Activated B cell treated with CpG ODN at 0.5 μM for 24 hours (primary cell): Measurements from ENCODE around the gene UPK2. TPM values are rescaled to one million over a fixed set of nuclear protein-coding genes. Genes with fewer than 3 reads are reported as not detected.

Experiments
- ATAC-seq: fragments of 200-7000 bp; cut with Tn5 transposase; one replicate; pipeline ENCODE4 v1.10.0; 2021; ENCODE audit warnings: low read depth, mild to moderate bottlenecking, moderate library complexity
- CTCF ChIA-PET: fragments of 350-600 bp; sonication (Branson Sonifier 250); formaldehyde crosslinking; loops from one replicate; lab custom pipeline; 2021; ENCODE audit warnings: antibody characterized with exemption; lab: Charles Lee
- POLR2A ChIA-PET: fragments of 350-600 bp; sonication (Branson Sonifier 250); formaldehyde crosslinking; loops from one replicate; lab custom pipeline; 2021; ENCODE audit warnings: antibody characterized with exemption; lab: Charles Lee
- DNase-seq: peaks from one replicate; pipeline ENCODE4 v3.0.0; 2022
- H3K27ac Mint-ChIP-seq: one replicate; pipeline ENCODE4 v1.8.0; 2020; ENCODE audit warnings: mixed read lengths
- H3K27me3 Mint-ChIP-seq: one replicate; pipeline ENCODE4 v1.8.0; 2021; ENCODE audit warnings: mixed read lengths
- H3K36me3 Mint-ChIP-seq: one replicate; pipeline ENCODE4 v1.8.0; 2021; ENCODE audit warnings: low read depth, mixed read lengths
- H3K4me1 Mint-ChIP-seq: one replicate; pipeline ENCODE4 v1.8.0; 2021; ENCODE audit warnings: mixed read lengths
- H3K4me3 Mint-ChIP-seq: one replicate; pipeline ENCODE4 v1.8.0; 2020; ENCODE audit warnings: mild to moderate bottlenecking, mixed read lengths
- H3K9me3 Mint-ChIP-seq: one replicate; pipeline ENCODE4 v1.8.0; 2020; ENCODE audit warnings: mixed read lengths
- CTCF ChIP-seq: fragments of 200-600 bp; IDR thresholded peaks from one replicate; pipeline ENCODE4 v1.8.0; 2022; ENCODE audit warnings: antibody characterized with exemption, mild to moderate bottlenecking
- intact Hi-C: fragments of 100-400 bp; cut with micrococcal nuclease; formaldehyde crosslinking; loops from one replicate; pipeline ENCODE4 v1.15.1; 2024
- total RNA-seq: library from RNA; stranded (reverse); gene quantifications from 2 replicates; pipeline ENCODE4 v1.2.3, GENCODE V29; 2022

UPK2 gene
- total RNA-seq, 1 donor from 2014 or later, result 0.27 TPM

DNA sequence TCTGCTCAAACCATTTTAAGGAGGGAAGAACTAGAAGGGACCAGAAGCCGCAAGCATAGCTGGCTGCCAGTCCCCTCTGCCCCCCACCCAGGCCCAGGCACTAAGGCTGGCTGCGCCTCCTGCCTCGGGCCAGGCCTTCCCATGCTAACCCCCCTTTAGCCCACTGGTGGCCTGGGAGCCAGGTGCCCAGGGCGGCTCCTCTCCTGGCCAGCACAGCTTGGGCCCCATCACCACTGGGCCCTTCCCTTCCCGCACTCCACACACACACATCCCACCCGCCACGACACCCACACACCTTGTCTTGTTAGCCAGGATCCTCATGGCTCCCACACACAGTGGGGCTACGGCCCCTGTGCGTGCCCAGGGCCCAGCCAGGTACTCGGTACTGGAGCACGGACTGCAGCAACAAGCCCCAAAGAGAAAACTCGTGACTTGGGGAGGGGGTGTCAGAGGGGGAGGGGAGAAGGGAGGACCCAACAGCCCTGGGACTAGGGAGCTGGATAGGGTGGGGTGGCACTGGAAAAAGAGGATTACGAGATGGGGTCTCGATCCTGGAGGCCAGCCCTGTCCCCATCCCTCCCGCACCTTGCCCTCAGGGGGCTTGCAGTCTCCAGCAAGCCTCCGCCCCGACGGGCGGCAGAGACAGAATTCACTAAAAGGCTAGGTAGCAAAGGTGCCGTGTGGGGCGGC lies 46.3 kb upstream of the UPK2 start:
- Mint-ChIP-seq H3K4me1 (peaks cover 57% of the 10 kb centered on the region), H3K9me3 (no peaks in the 10 kb centered on the region), H3K36me3 (peaks cover 21% of the 10 kb centered on the region), H3K4me3 (no peak overlapping the region), H3K27me3 (no peaks in the 10 kb centered on the region), H3K27ac (no peak overlapping the region)
- DNase-seq, result no peak
- ChIA-PET POLR2A (interaction anchor here (0.6 to 9.3 kb wide), 8 partner anchors 12 to 120 kb away, joined by 3 to 109 read pairs (median 8); partner anchors contain the start of genes BCL9L, DDX6 and UPK2), CTCF (interaction anchor here (0.8 to 7.9 kb wide), 3 partner anchors 16 to 21 kb away, joined by 3 to 55 read pairs (median 3); partner anchors contain the start of gene BCL9L)
- intact Hi-C loops, result no loop called here
- no peak for ATAC-seq
- no peak for TF ChIP-seq CTCF

- Mint-ChIP-seq H3K27me3 (no peaks in the 10 kb centered on the region), H3K4me3 (peak overlapping the region; percentile 50), H3K27ac (no peak overlapping the region), H3K9me3 (no peaks in the 10 kb centered on the region), H3K4me1 (peaks cover 65% of the 10 kb centered on the region), H3K36me3 (peaks cover 21% of the 10 kb centered on the region)
- ChIA-PET CTCF (interaction anchor here (1.3 to 7.9 kb wide), 3 partner anchors 15 to 221 kb away, joined by 3 to 55 read pairs (median 4); partner anchors contain the start of gene BCL9L), POLR2A (interaction anchor here (0.7 to 9.3 kb wide), 5 partner anchors 14 to 120 kb away, joined by 8 to 109 read pairs (median 57); partner anchors contain the start of genes BCL9L and DDX6)
- intact Hi-C loops, result no loop called here
- TF ChIP-seq CTCF, result no peak
- DNase-seq (no peak), ATAC-seq (no peak)
Observed at GRCh38 chr11:118910309-118911112, 45.6 kb upstream of the UPK2 start.

GRCh38 chr11:118911113-118911879 lies 44.8 kb upstream of the UPK2 start:
- no peak for TF ChIP-seq CTCF
- POLR2A ChIA-PET, result interaction anchor here (0.7 to 9.3 kb wide), 5 partner anchors 13 to 121 kb away, joined by 8 to 109 read pairs (median 57); partner anchors contain the start of genes BCL9L and DDX6
- Mint-ChIP-seq H3K27me3 (no peaks in the 10 kb centered on the region), H3K36me3 (peaks cover 16% of the 10 kb centered on the region), H3K4me3 (no peak overlapping the region), H3K9me3 (no peaks in the 10 kb centered on the region), H3K4me1 (peaks cover 72% of the 10 kb centered on the region), H3K27ac (peak overlapping the region; percentile 79)
- no peak for DNase-seq
- intact Hi-C loops, result no loop called here
- CTCF ChIA-PET, result interaction anchor here (1.0 to 2.1 kb wide), 5 partner anchors 12 to 221 kb away, joined by 3 to 16 read pairs (median 4); partner anchors contain the start of gene BCL9L
- ATAC-seq, result no peak

DNA sequence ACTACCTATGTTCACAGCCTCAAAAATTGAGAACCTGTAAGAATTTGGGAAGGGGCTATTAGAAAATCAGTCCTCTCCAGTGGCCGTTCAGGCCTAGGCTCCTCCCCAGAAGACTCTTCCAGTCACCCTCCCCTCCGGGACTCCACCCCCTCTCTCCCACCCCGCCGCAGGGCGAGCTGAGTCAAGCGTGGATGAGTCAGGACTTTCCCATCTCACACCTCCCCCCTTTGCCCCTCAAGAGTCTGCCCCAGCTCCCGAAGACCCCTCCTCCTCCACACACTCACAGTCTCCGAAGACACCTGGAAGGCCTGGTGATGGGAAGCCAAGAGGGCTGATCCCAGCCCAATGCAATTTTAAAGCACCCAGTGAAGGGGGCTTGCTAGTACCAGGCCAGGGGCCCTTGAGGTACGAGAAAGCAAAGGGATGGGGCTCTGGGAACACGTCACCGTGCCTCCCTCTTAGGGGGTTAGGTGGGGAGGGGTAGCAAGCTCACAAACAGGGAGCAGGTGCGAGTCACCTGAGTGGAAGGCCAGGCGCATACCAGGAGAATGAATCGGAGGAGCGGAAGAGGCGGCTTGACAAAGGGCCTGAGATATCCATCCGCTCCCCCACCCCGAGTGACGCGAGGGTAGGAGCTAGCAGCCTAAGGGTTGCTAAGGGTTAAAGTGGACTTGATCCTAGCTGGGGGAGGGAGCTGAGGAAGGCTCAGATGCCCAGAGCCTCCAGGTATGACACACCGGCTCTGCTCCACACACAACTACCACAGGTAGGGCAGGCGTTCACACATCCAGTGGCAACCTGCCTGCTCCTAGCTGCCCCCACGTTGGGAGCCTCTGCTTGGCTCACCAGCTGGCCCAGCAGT lies 44.0 kb upstream of the UPK2 start:
- ATAC-seq (no peak), DNase-seq (no peak)
- intact Hi-C loops, result no loop called here
- Mint-ChIP-seq H3K4me3 (peak overlapping the region; percentile 33), H3K36me3 (peaks cover 9% of the 10 kb centered on the region), H3K9me3 (no peaks in the 10 kb centered on the region), H3K4me1 (peaks cover 74% of the 10 kb centered on the region), H3K27ac (peak overlapping the region; percentile 79), H3K27me3 (no peaks in the 10 kb centered on the region)
- no peak for TF ChIP-seq CTCF
- ChIA-PET CTCF (interaction anchor here (0.9 to 2.1 kb wide), 8 partner anchors 11 to 45 kb away, joined by 3 to 16 read pairs (median 5); partner anchors contain the start of genes BCL9L and CXCR5), POLR2A (interaction anchor here (0.6 to 9.3 kb wide), 11 partner anchors 8 to 216 kb away, joined by 3 to 109 read pairs (median 6); partner anchors contain the start of genes BCL9L, DDX6, RPS25 and TRAPPC4)
